OCI-LY3 (cell line): Measurements from ENCODE around the gene HSD17B11.
A peak's percentile ranks its signal among the peaks of the same experiment; 100 is the strongest.
"Not testable (repeated sequence)": the region's sequence is repeated elsewhere in the genome, so short reads cannot be mapped to it uniquely, and the experiment has no call there.

Experiments
- H2AFZ ChIP-seq: fragments of 200-600, 300-600 bp; shearing (Covaris generic); 2 replicates; pipeline ENCODE4 v1.6.0; 2014; ENCODE audit warnings: antibody characterized with exemption, low read depth, low read length
- H3K27ac ChIP-seq: fragments of 200-600, 300-600 bp; sonication (generic); 2 replicates; pipeline ENCODE4 v1.5.1; 2014; ENCODE audit warnings: mild to moderate bottlenecking, low read length, moderate library complexity, mixed read lengths
- H3K27me3 ChIP-seq: fragments of 200-600, 300-600 bp; sonication (generic); 2 replicates; pipeline ENCODE4 v1.6.1; 2014; ENCODE audit warnings: low read depth, low read length, mixed read lengths
- H3K36me3 ChIP-seq: fragments of 200-600, 300-600 bp; sonication (generic); replicated peaks from 2 replicates; pipeline ENCODE3; 2014; ENCODE audit warnings: low read depth, low read length, mixed read lengths
- H3K4me1 ChIP-seq: fragments of 300-600, 200-600 bp; sonication (generic); 2 replicates; pipeline ENCODE4 v1.6.1; 2014; ENCODE audit warnings: low read length, mixed read lengths
- H3K4me2 ChIP-seq: fragments of 200-600, 300-600 bp; sonication (generic); 2 replicates; pipeline ENCODE4 v1.6.1; 2014; ENCODE audit warnings: low read length, mixed read lengths
- H3K4me3 ChIP-seq: fragments of 300-600, 200-600 bp; sonication (generic); 2 replicates; pipeline ENCODE4 v1.5.1; 2014; ENCODE audit warnings: antibody characterized with exemption, mild to moderate bottlenecking, low read length, moderate library complexity
- H3K79me2 ChIP-seq: fragments of 300-600, 200-600 bp; shearing (Covaris generic); 2 replicates; pipeline ENCODE4 v1.6.1; 2014; ENCODE audit warnings: mild to moderate bottlenecking, low read length, mixed read lengths
- H3K9ac ChIP-seq: fragments of 300-600, 200-600 bp; shearing (Covaris generic); 2 replicates; pipeline ENCODE4 v1.6.0; 2014; ENCODE audit warnings: mild to moderate bottlenecking, low read length, moderate library complexity
- H3K9me3 ChIP-seq: fragments of 200-600, 300-600 bp; shearing (Covaris generic); 2 replicates; pipeline ENCODE4 v1.6.1; 2014; ENCODE audit warnings: low read length, mixed read lengths; ENCODE audit not compliant: insufficient read depth
- H4K20me1 ChIP-seq: fragments of 200-600, 300-600 bp; sonication (generic); 2 replicates; pipeline ENCODE4 v1.6.1; 2016; ENCODE audit warnings: low read length, mixed read lengths; ENCODE audit not compliant: insufficient read depth
- EZH2phosphoT487 ChIP-seq: fragments of 200-600 bp; shearing (Covaris generic); IDR thresholded peaks from 2 replicates; pipeline ENCODE4 v1.6.1; 2018; ENCODE audit warnings: antibody characterized with exemption, mixed run types, low read depth
- TF ChIP-seq, protein P1 (sequence below): fragments of 200-600, 300-600 bp; sonication (generic); IDR thresholded peaks from 2 replicates; pipeline ENCODE4 v1.5.1; 2014; ENCODE audit warnings: antibody characterized with exemption, low read length, low read depth

Gene HSD17B11

DNA sequence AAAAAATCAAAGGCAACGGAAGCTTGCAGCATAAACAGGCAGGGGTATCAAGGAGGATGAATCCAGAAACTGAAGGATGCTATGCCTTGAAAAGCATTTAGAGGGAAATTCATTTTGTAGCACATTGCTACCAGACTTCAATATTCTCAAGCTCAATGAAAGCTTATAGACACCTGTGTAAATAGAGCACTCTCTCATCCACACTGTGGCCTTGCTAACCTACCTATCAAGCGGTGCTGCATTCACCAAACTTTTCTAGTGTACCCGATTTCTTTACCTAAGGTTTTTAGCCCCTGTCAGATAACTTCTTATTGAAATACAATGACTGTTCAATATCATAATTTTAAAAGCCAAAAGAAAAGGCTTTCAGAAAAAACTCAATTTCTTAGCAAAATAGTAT lies 48.1 kb downstream of the HSD17B11 start:
- no peak overlapping the region for H2AFZ ChIP-seq
- no peak overlapping the region for H3K4me3 ChIP-seq
- no peaks in the 10 kb centered on the region for H3K9me3 ChIP-seq
- no peaks in the 10 kb centered on the region for H3K79me2 ChIP-seq
- H3K4me2 ChIP-seq, result no peak overlapping the region
- no peaks in the 10 kb centered on the region for H3K27me3 ChIP-seq
- H4K20me1 ChIP-seq, result no peaks in the 10 kb centered on the region
- TF ChIP-seq, protein P1, sequence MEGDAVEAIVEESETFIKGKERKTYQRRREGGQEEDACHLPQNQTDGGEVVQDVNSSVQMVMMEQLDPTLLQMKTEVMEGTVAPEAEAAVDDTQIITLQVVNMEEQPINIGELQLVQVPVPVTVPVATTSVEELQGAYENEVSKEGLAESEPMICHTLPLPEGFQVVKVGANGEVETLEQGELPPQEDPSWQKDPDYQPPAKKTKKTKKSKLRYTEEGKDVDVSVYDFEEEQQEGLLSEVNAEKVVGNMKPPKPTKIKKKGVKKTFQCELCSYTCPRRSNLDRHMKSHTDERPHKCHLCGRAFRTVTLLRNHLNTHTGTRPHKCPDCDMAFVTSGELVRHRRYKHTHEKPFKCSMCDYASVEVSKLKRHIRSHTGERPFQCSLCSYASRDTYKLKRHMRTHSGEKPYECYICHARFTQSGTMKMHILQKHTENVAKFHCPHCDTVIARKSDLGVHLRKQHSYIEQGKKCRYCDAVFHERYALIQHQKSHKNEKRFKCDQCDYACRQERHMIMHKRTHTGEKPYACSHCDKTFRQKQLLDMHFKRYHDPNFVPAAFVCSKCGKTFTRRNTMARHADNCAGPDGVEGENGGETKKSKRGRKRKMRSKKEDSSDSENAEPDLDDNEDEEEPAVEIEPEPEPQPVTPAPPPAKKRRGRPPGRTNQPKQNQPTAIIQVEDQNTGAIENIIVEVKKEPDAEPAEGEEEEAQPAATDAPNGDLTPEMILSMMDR, result no peak
- no peak for TF ChIP-seq EZH2phosphoT487
- H3K27ac ChIP-seq, result no peak overlapping the region
- H3K9ac ChIP-seq, result no peak overlapping the region
- H3K36me3 ChIP-seq, result peaks cover 8% of the 10 kb centered on the region
- H3K4me1 ChIP-seq, result no peaks in the 10 kb centered on the region

GRCh38 chr4:87341954-87342635 lies 48.9 kb downstream of the HSD17B11 start:
- not testable (repeated sequence) for H2AFZ ChIP-seq, H3K4me2 ChIP-seq, H3K36me3 ChIP-seq, H3K9ac ChIP-seq, H3K79me2 ChIP-seq, H3K4me3 ChIP-seq, H4K20me1 ChIP-seq, H3K4me1 ChIP-seq, H3K27me3 ChIP-seq, H3K27ac ChIP-seq, H3K9me3 ChIP-seq

GRCh38 chr4:87339440-87339839 lies 51.5 kb downstream of the HSD17B11 start:
- H3K79me2 ChIP-seq, result no peaks in the 10 kb centered on the region
- no peak overlapping the region for H2AFZ ChIP-seq
- H4K20me1 ChIP-seq, result no peaks in the 10 kb centered on the region
- H3K4me3 ChIP-seq, result no peak overlapping the region
- no peaks in the 10 kb centered on the region for H3K27me3 ChIP-seq
- TF ChIP-seq, protein P1, result no peak
- no peak for TF ChIP-seq EZH2phosphoT487
- no peak overlapping the region for H3K27ac ChIP-seq
- no peak overlapping the region for H3K9ac ChIP-seq
- H3K9me3 ChIP-seq, result no peaks in the 10 kb centered on the region
- no peak overlapping the region for H3K4me2 ChIP-seq
- H3K4me1 ChIP-seq, result peaks cover 7% of the 10 kb centered on the region
- peaks cover 4% of the 10 kb centered on the region for H3K36me3 ChIP-seq

DNA sequence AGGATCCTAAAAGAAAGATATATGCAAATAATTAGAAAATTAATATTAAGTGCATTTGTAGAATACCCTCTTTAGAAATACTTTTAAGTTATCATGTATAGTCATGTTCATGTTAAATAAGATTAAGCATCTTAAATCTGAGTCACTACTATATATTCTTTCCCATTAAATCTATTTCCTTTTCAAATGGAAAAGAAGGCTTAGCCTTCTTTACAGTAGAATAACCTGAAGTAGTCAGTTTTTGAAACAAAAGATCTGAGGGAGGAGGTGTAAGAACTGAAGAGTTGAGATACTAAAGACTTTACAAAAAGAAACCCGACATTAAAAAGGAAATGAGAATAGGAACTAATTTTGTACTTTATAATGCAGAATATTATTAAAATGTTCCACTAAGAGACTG lies 53.6 kb downstream of the HSD17B11 start:
- no peak overlapping the region for H2AFZ ChIP-seq
- H3K36me3 ChIP-seq, result peaks cover 14% of the 10 kb centered on the region
- H3K27me3 ChIP-seq, result no peaks in the 10 kb centered on the region
- H3K9ac ChIP-seq, result no peak overlapping the region
- no peaks in the 10 kb centered on the region for H4K20me1 ChIP-seq
- TF ChIP-seq EZH2phosphoT487, result no peak
- TF ChIP-seq, protein P1, result no peak
- H3K4me1 ChIP-seq, result peaks cover 7% of the 10 kb centered on the region
- peak overlapping the region; percentile 2; the same call in 1 of the 2 replicates for H3K4me2 ChIP-seq
- no peaks in the 10 kb centered on the region for H3K79me2 ChIP-seq
- no peak overlapping the region for H3K27ac ChIP-seq
- H3K4me3 ChIP-seq, result no peak overlapping the region
- H3K9me3 ChIP-seq, result peaks cover 6% of the 10 kb centered on the region; the same call in 1 of the 2 replicates
